Thoracic aorta (tissue), 2 donors: Measurements from ENCODE around the gene C2orf92. TPM values are rescaled to one million over a fixed set of nuclear protein-coding genes. Genes with fewer than 3 reads are reported as not detected.
A peak's percentile ranks its signal among the peaks of the same experiment; 100 is the strongest.

ENCODE experiments used
- ATAC-seq: fragments of 150-250 bp; one replicate; pipeline ENCODE4 v1.8.0; 2017; ENCODE audit warnings: low read depth; ENCODE audit not compliant: insufficient number of reproducible peaks, low FRiP score
- DNase-seq: peaks from one replicate; pipeline ENCODE4 v3.0.0-alpha.2; 2020; ENCODE audit warnings: low spot score
- H3K27ac ChIP-seq, 2 donors: fragments of 200-600 bp; sonication (generic); 1 replicate in 1 of 2; 2 replicates in 1 of 2; pipeline ENCODE4 v1.5.1; 2016; ENCODE audit warnings: mild to moderate bottlenecking in 2 of 2, moderate library complexity in 2 of 2
- H3K27me3 ChIP-seq: fragments of 200-600 bp; sonication (generic); replicated peaks from 2 replicates; pipeline ENCODE4 v1.6.0; 2016; ENCODE audit warnings: mild to moderate bottlenecking; ENCODE audit not compliant: insufficient read depth
- H3K36me3 ChIP-seq: fragments of 200-600 bp; sonication (generic); one replicate; pipeline ENCODE4 v1.5.1; 2016
- H3K4me1 ChIP-seq, 2 donors: fragments of 200-600 bp; sonication (generic); 1 replicate in 1 of 2; 2 replicates in 1 of 2; pipeline versions ENCODE4 v1.5.1 to v1.6.0; 2016; ENCODE audit warnings: low read depth in 2 of 2, mild to moderate bottlenecking in 1 of 2; ENCODE audit not compliant: control insufficient read depth in 1 of 2
- H3K4me3 ChIP-seq: fragments of 200-600 bp; sonication (generic); 2 replicates; pipeline ENCODE4 v1.5.1; 2016; ENCODE audit warnings: mild to moderate bottlenecking
- H3K9me3 ChIP-seq: fragments of 200-600 bp; sonication (generic); 2 replicates; pipeline ENCODE4 v1.5.1; 2016
- total RNA-seq, 2 donors: library from RNA; depleted of rRNA; stranded (reverse); fragments of >200 nt; gene quantifications; one replicate each; pipeline versions ENCODE4 v1.1.0 to v1.2.3, GENCODE V29; 2016
- TF ChIP-seq, protein P1 (sequence below): fragments of 200-600 bp; sonication (generic); IDR thresholded peaks from one replicate; pipeline ENCODE4 v1.5.1; 2019; ENCODE audit warnings: antibody characterized with exemption

C2orf92 gene
- total RNA-seq, 2 donors from 2014 or later: 13.7 to 32.0 TPM

DNA sequence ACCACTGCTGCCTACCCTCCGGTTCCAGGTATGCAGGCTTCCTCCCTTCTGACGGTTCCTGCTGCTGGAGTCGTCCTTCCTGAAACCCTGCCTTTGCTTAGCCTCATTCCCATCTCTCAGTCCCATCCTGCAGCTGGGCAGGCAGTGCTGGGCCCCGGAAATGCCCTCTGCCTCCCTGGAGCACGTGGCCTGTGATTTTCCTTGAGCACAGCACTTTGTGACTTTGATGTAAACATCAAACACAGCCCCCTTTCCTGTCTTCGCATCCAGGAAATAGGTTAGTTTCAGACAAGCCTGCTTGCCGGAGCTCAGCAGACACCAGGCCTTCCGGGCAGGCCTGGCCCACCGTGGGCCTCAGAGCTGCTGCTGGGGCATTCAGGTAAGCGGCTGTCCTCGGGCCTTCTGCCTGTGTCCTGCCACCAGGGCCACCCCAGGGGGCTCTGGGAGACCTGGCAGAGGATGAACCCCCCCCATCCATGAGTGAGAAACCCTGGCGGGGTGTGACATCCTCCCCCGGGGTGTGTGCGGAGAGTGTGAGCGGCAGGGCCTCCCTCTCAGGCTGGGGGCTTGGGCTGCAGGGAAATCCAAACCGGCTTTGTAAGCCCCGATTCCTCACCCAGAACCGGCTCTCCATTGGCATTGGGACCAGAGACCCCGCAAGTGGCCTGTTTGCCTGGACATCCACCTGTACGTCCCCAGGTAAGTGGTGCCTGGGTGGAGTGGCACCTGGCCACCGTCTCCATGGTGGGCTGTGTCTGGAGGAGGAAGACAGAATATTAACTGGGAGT is 44.0 kb downstream of the C2orf92 start, which contains the start of gene ZAP70:
Gene ZAP70, plus strand, starts transcription at position 281 of the 788 bp plus-strand sequence. CDS start 10,461 bp downstream, outside the sequence.
- H3K27me3 ChIP-seq: no peaks in the 10 kb centered on the region
- H3K9me3 ChIP-seq: no peaks in the 10 kb centered on the region
- H3K27ac ChIP-seq: no peak within 1 kb of the TSS
- H3K4me3 ChIP-seq: peak within 1 kb of the TSS; percentile 32
- no peaks in the 10 kb centered on the region for H3K36me3 ChIP-seq
- DNase-seq (no peak), ATAC-seq (no peak)
- H3K4me1 ChIP-seq: no peaks in the 10 kb centered on the region
- TF ChIP-seq, protein P1, sequence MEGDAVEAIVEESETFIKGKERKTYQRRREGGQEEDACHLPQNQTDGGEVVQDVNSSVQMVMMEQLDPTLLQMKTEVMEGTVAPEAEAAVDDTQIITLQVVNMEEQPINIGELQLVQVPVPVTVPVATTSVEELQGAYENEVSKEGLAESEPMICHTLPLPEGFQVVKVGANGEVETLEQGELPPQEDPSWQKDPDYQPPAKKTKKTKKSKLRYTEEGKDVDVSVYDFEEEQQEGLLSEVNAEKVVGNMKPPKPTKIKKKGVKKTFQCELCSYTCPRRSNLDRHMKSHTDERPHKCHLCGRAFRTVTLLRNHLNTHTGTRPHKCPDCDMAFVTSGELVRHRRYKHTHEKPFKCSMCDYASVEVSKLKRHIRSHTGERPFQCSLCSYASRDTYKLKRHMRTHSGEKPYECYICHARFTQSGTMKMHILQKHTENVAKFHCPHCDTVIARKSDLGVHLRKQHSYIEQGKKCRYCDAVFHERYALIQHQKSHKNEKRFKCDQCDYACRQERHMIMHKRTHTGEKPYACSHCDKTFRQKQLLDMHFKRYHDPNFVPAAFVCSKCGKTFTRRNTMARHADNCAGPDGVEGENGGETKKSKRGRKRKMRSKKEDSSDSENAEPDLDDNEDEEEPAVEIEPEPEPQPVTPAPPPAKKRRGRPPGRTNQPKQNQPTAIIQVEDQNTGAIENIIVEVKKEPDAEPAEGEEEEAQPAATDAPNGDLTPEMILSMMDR: no peak

- no peaks in the 10 kb centered on the region for H3K27me3 ChIP-seq
- H3K9me3 ChIP-seq: no peaks in the 10 kb centered on the region
- no peaks in the 10 kb centered on the region for H3K4me1 ChIP-seq
- no peak for ATAC-seq
- TF ChIP-seq, protein P1: no peak
- H3K27ac ChIP-seq: no peak overlapping the region
- H3K36me3 ChIP-seq: no peaks in the 10 kb centered on the region
- peak overlapping the region; percentile 32 for H3K4me3 ChIP-seq
- DNase-seq: no peak
Measured at GRCh38 chr2:97714084-97714949, 44.8 kb downstream of the C2orf92 start.

- DNase-seq (no peak), ATAC-seq (no peak)
- Histone ChIP-seq H3K9me3 (no peaks in the 10 kb centered on the region), H3K36me3 (no peaks in the 10 kb centered on the region), H3K27me3 (no peaks in the 10 kb centered on the region), H3K4me3 (peak overlapping the region; percentile 32), H3K4me1 (no peaks in the 10 kb centered on the region), H3K27ac (no peak overlapping the region)
- TF ChIP-seq, protein P1: no peak
Measured at GRCh38 chr2:97714950-97715652, 45.6 kb downstream of the C2orf92 start.

DNA sequence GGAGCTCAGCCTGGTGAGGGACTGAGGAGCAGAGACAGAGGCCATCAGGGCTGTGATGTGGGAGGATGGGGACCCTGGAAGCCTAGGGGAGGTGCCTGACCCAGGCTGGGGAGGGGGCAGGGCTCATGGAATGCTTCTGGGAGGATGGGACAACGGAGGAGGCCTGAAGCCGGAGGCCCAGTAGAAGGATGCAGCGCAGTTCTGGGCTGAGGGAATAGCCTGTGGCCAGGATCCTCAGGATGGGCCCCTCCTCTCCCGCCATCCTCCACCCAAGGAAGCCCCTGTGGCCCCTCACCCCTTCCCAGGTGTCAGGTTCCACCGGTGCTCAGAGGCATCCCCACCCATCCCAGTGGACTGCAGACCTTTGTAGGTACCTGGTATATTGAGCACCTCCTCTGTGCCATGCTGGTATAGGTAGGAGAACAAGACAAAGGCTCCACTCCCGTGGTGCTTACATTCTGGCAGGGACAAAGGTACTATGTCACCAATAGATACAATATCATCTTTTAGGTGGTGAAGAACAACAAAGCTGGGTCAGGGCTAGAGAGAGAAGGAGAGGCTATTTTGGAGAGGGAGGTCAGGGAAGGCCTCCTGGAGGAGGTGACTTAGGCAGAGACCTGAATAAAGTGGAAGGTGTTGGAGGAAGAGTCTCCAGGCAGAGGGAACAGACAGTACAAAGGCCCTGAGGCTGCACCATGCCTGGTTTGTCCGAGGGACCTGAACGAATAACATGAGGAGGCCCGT is 46.6 kb downstream of the C2orf92 start:
- TF ChIP-seq, protein P1: no peak
- no peak overlapping the region for H3K4me3 ChIP-seq
- no peak overlapping the region for H3K27ac ChIP-seq
- H3K36me3 ChIP-seq: no peaks in the 10 kb centered on the region
- no peak for ATAC-seq
- no peaks in the 10 kb centered on the region for H3K4me1 ChIP-seq
- DNase-seq: no peak
- no peaks in the 10 kb centered on the region for H3K9me3 ChIP-seq
- H3K27me3 ChIP-seq: no peaks in the 10 kb centered on the region
